Mucosa of descending colon (tissue), 3 donors: ENCODE data around the gene C2orf92. TPM values are rescaled to one million over a fixed set of nuclear protein-coding genes. Genes with fewer than 3 reads are reported as not detected.

Source experiments
- ATAC-seq: fragments of 200-7000 bp; cut with Tn5 transposase; one replicate; pipeline ENCODE4 v1.9.1; 2020; ENCODE audit warnings: mild to moderate bottlenecking, moderate library complexity
- DNase-seq, 3 donors: peaks; one replicate each; pipeline ENCODE4 v3.0.0-alpha.2; 2020
- H3K36me3 ChIP-seq: fragments of 200-600 bp; one replicate; pipeline ENCODE4 v1.8.0; 2021; ENCODE audit warnings: low read depth, mild to moderate bottlenecking
- H3K4me1 ChIP-seq: fragments of 200-600 bp; one replicate; pipeline ENCODE4 v1.8.0; 2021; ENCODE audit warnings: low read depth, mild to moderate bottlenecking
- H3K4me3 ChIP-seq: fragments of 200-600 bp; one replicate; pipeline ENCODE4 v1.8.0; 2021; ENCODE audit warnings: mild to moderate bottlenecking
- H3K9me3 ChIP-seq: fragments of 200-600 bp; one replicate; pipeline ENCODE4 v1.8.0; 2021; ENCODE audit warnings: mild to moderate bottlenecking
- intact Hi-C, 2 donors: fragments of 100-400 bp; cut with DNase I in 1 of 2; cut with micrococcal nuclease in 1 of 2; formaldehyde crosslinking; loops; one replicate each; pipeline versions ENCODE4 v1.11.0 to v1.11.1; 2022; cut with DNase I, micrococcal nuclease
- total RNA-seq, 3 donors: library from RNA; stranded (reverse); fragmentation: NEBNext Ultra II Directional in 2 of 3; extraction: Animal tissue kit (Norgen Biotek cat#: 25700) in 2 of 3; gene quantifications; one replicate each; pipeline versions ENCODE4 v1.2.1 to v1.2.4, GENCODE V29; 2021 to 2023
- TF ChIP-seq, protein P1 (sequence below): fragments of 200-600 bp; IDR thresholded peaks from one replicate; pipeline ENCODE4 v1.8.0; 2022; ENCODE audit warnings: antibody characterized with exemption, mild to moderate bottlenecking
- donor health status: DM: no; HTN: no; CAD: no; lungs with moderate emphysema.
- donor health status: DM: no; HTN: no; CAD: no.
- donor health status: DM: no; HTN: yes; CAD: no.

Gene C2orf92
- total RNA-seq, 3 donors from 2014 or later: 8.7 to 12.5 (median 11.7) TPM

DNA sequence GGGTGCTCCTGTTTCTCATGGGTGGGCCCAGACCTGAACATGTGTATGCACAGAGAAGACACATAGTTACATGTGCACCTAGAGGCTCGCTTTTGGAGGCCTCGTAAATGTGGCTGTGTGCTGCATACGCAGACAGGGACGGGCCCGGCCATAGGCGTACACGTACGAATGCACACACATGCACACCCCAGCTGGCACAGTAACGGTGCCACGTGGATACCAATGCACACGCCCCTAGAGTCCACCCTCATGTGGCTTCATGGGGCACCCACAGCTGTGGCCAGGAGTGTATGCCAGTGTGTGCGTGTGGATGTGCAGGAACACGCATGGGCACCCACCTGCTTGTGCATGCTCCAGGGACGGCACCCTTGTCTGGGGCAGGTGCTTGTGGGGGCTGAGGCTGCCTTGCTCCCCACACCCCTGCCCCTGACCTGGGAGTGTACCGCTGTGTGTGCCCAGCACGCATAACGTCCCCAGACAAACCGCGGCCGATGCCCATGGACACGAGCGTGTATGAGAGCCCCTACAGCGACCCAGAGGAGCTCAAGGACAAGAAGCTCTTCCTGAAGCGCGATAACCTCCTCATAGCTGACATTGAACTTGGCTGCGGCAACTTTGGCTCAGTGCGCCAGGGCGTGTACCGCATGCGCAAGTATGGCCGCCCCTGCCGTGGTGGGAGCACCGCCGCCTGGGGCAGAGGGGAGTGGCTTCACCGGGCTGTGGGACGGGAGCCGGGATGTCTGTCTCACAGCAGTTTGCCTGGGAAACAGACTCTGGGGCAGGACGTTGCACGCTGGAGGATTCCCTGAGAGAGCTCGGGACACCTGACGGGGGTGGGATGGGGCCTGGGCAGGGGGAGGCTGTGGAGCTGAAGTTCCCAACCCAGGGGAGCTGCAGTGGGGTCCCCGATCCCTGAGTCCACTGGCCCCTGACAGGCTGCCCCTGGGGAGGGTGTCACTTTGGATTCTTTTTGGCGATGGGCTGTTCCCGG, 64.8 kb downstream of the C2orf92 start:
- TF ChIP-seq, protein P1, sequence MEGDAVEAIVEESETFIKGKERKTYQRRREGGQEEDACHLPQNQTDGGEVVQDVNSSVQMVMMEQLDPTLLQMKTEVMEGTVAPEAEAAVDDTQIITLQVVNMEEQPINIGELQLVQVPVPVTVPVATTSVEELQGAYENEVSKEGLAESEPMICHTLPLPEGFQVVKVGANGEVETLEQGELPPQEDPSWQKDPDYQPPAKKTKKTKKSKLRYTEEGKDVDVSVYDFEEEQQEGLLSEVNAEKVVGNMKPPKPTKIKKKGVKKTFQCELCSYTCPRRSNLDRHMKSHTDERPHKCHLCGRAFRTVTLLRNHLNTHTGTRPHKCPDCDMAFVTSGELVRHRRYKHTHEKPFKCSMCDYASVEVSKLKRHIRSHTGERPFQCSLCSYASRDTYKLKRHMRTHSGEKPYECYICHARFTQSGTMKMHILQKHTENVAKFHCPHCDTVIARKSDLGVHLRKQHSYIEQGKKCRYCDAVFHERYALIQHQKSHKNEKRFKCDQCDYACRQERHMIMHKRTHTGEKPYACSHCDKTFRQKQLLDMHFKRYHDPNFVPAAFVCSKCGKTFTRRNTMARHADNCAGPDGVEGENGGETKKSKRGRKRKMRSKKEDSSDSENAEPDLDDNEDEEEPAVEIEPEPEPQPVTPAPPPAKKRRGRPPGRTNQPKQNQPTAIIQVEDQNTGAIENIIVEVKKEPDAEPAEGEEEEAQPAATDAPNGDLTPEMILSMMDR: no peak
- DNase-seq: no peak
- Histone ChIP-seq H3K4me1 (no peaks in the 10 kb centered on the region), H3K9me3 (peaks cover 5% of the 10 kb centered on the region), H3K4me3 (no peak overlapping the region), H3K36me3 (no peaks in the 10 kb centered on the region)
- ATAC-seq: no peak
- intact Hi-C loops: no loop called here

DNA sequence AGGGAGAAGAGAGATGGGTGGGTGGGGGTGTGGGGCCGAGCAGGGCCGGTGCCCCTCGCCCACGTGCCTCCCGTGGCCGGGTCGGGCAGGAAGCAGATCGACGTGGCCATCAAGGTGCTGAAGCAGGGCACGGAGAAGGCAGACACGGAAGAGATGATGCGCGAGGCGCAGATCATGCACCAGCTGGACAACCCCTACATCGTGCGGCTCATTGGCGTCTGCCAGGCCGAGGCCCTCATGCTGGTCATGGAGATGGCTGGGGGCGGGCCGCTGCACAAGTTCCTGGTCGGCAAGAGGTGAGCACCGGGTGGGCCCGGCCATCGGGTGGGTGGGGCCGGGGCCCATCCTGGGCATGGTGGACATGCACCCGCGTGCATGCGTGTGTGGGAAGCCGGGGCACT, 65.6 kb downstream of the C2orf92 start:
- no peaks in the 10 kb centered on the region for H3K36me3 ChIP-seq
- no peak overlapping the region for H3K4me3 ChIP-seq
- DNase-seq (no peak), ATAC-seq (no peak)
- no peaks in the 10 kb centered on the region for H3K4me1 ChIP-seq
- TF ChIP-seq, protein P1: no peak
- peaks cover 2% of the 10 kb centered on the region for H3K9me3 ChIP-seq
- intact Hi-C loops: no loop called here

DNA sequence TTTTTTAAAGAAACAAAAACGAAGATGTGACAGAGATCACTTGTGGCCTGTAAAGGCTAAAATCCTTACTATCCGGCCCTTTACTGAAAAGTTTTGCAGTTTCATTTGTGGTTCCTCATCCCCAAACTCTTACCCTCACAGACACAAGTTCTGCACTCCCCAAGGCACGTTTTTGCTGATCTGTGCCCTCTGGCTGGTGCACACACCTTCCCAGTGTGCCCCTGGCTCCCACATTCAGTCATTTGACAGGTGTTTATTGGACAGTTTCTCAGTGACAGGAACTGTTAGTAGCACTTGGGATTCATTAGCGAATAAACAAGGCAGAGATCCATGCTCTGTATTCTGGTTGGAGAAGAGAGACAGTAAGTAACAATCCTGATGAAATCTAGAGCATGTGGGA, 66.7 kb downstream of the C2orf92 start:
- Histone ChIP-seq H3K4me1 (no peaks in the 10 kb centered on the region), H3K36me3 (no peaks in the 10 kb centered on the region), H3K4me3 (no peak overlapping the region), H3K9me3 (no peaks in the 10 kb centered on the region)
- TF ChIP-seq, protein P1: no peak
- ATAC-seq (no peak), DNase-seq (no peak)
- intact Hi-C loops: no loop called here

DNA sequence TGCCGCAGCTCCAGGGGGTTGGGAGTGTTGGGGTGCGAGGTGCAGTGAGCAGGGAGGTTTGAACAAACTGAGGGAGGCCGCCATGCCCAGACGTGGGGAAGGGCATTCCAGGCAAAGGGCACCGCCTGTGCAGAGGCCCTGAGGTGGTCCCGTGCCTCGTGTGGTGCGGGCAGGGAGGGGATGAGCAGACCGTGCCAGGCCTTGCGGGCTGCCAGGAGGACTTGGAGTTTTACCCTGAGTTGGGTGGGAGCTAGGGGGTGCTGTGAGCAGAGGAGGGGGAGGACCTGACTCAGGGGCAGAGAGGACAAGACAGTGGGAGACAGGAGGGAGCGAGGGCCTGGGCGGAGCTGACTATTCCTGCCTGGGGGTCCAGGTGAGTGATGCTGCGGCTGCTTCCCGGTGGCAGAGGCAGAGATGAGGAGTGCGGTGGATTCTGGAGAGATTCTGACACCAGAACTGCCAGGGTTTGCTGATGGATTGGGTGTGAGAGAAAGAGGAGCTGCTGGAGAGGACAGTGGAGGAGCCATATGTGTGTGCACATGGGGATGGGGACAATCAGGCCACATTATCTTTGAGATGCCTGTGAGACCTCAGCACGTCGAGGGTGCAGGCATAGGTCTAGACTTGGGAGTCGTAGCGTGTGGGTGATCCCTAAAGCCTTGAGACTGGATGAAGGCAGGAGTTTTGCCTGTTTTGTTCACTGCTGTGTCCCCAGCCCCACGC, 67.3 kb downstream of the C2orf92 start:
- H3K9me3 ChIP-seq: no peaks in the 10 kb centered on the region
- no peaks in the 10 kb centered on the region for H3K36me3 ChIP-seq
- no peaks in the 10 kb centered on the region for H3K4me1 ChIP-seq
- DNase-seq: no peak
- H3K4me3 ChIP-seq: no peak overlapping the region
- intact Hi-C loops: no loop called here
- ATAC-seq: no peak
- TF ChIP-seq, protein P1: no peak

DNA sequence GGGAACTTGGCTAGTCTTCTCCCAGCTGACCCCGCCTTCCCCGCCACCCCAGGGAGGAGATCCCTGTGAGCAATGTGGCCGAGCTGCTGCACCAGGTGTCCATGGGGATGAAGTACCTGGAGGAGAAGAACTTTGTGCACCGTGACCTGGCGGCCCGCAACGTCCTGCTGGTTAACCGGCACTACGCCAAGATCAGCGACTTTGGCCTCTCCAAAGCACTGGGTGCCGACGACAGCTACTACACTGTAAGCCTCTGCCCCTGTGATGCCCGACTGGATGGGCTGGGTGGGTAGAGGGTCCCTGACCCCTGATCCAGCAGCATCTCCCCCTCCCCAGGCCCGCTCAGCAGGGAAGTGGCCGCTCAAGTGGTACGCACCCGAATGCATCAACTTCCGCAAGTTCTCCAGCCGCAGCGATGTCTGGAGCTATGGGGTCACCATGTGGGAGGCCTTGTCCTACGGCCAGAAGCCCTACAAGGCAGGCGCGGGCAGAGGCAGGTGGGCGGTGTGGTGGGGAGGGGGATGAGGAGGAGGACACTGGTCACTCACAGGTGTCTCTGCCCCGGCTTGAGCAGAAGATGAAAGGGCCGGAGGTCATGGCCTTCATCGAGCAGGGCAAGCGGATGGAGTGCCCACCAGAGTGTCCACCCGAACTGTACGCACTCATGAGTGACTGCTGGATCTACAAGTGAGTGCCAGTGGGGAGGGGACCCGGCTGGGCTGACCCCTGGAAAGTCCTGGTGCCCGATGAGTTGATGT, 68.1 kb downstream of the C2orf92 start:
- DNase-seq (no peak), ATAC-seq (no peak)
- H3K4me1 ChIP-seq: no peaks in the 10 kb centered on the region
- TF ChIP-seq, protein P1: no peak
- H3K36me3 ChIP-seq: no peaks in the 10 kb centered on the region
- H3K9me3 ChIP-seq: no peaks in the 10 kb centered on the region
- intact Hi-C loops: no loop called here
- no peak overlapping the region for H3K4me3 ChIP-seq
